Measurements from ENCODE around the gene PARD3B. TPM values are rescaled to one million over a fixed set of nuclear protein-coding genes. Genes with fewer than 3 reads are reported as not detected.

Gene PARD3B
- total RNA-seq, 1 experiment from 2014 or later: 7.6 TPM

DNA sequence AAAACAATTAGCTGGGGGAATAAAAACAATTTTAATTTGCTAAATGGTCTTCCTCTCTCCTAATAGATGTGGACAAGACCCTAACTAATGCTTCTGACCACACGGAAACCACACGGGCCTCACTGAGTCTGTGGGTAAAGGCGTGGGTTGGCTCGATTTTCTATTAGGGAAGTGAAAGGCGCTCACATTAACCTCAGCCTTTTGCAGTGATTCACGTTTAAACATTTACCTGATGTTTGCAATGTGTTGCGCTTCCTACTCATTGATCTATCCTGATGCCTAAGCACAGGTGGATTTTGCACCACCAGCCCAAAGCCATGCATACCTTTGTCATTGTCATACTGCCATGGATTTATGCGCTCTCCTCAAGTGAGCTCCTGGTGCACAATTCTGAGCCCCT lies 1101.4 kb downstream of the PARD3B start:
- no peak overlapping the region for H3K27ac ChIP-seq (ENCODE audit: low read depth, low read length, poor library complexity, severe bottlenecking)
- no peaks in the 10 kb centered on the region for H3K4me1 ChIP-seq (ENCODE audit: insufficient read depth, low read length, poor library complexity, severe bottlenecking)
- no peak for TF ChIP-seq EZH2 (IDR thresholded peaks at IDR 0.05; ENCODE audit: borderline replicate concordance, low read depth, low read length, poor library complexity, severe bottlenecking)
- TF ChIP-seq CTCF (conservative IDR thresholded peaks at IDR 0.05; ENCODE audit: low read depth, low read length): no peak
- H3K4me3 ChIP-seq (ENCODE audit: low read depth, low read length, poor library complexity, severe bottlenecking): no peak overlapping the region
- BruUV-seq (replicated peaks): no TSS peak
- intact Hi-C loops (cut with micrococcal nuclease; ENCODE audit: unreplicated experiment): no loop called here
- ChIA-PET CTCF (no interaction called here), POLR2A (ENCODE audit: low non-redundant PET) (no interaction called here)
- no peak for DNase-seq (ENCODE audit: low spot score)
- H3K36me3 ChIP-seq (ENCODE audit: insufficient read depth, low read length, poor library complexity, severe bottlenecking): no peaks in the 10 kb centered on the region
- H3K27me3 ChIP-seq (replicated peaks; ENCODE audit: insufficient read depth, low read depth, low read length, poor library complexity): no peaks in the 10 kb centered on the region
- no peaks in the 10 kb centered on the region for H3K9me3 ChIP-seq (ENCODE audit: low read depth, low read length, poor library complexity, severe bottlenecking)

DNA sequence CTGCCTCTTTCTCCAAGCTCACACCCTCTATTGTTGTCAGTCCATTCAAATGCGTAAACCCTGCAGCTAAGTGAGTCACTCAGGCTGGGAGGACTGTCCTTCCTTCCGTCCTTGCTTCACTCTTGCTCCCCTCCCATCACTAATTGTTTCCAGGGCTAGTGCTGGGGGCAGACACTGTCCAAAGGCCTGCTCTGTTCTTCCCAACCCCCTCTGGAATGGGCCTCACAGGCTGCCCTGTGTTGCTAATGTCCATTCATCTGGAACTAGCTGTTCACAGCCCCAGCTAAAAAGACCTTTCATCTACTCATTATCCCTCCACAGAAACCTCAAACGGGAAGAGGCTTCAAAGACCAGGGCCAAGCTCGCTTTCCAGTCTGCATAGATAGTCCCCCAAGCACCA lies 1105.2 kb downstream of the PARD3B start:
- BruUV-seq (replicated peaks): no TSS peak
- CTCF ChIA-PET: interaction anchor here (0.5 kb wide), 1 partner anchor 214 kb away, joined by 12 read pairs; no protein-coding TSS in a partner anchor
- no peaks in the 10 kb centered on the region for H3K27me3 ChIP-seq (replicated peaks; ENCODE audit: insufficient read depth, low read depth, low read length, poor library complexity)
- no peak for TF ChIP-seq EZH2 (IDR thresholded peaks at IDR 0.05; ENCODE audit: borderline replicate concordance, low read depth, low read length, poor library complexity, severe bottlenecking)
- no peak for TF ChIP-seq CTCF (conservative IDR thresholded peaks at IDR 0.05; ENCODE audit: low read depth, low read length)
- H3K9me3 ChIP-seq (ENCODE audit: low read depth, low read length, poor library complexity, severe bottlenecking): no peaks in the 10 kb centered on the region
- no peak overlapping the region for H3K27ac ChIP-seq (ENCODE audit: low read depth, low read length, poor library complexity, severe bottlenecking)
- intact Hi-C loops (cut with micrococcal nuclease; ENCODE audit: unreplicated experiment): no loop called here
- POLR2A ChIA-PET (ENCODE audit: low non-redundant PET): no interaction called here
- no peak for DNase-seq (ENCODE audit: low spot score)
- H3K36me3 ChIP-seq (ENCODE audit: insufficient read depth, low read length, poor library complexity, severe bottlenecking): no peaks in the 10 kb centered on the region
- no peaks in the 10 kb centered on the region for H3K4me1 ChIP-seq (ENCODE audit: insufficient read depth, low read length, poor library complexity, severe bottlenecking)
- no peak overlapping the region for H3K4me3 ChIP-seq (ENCODE audit: low read depth, low read length, poor library complexity, severe bottlenecking)

DNA sequence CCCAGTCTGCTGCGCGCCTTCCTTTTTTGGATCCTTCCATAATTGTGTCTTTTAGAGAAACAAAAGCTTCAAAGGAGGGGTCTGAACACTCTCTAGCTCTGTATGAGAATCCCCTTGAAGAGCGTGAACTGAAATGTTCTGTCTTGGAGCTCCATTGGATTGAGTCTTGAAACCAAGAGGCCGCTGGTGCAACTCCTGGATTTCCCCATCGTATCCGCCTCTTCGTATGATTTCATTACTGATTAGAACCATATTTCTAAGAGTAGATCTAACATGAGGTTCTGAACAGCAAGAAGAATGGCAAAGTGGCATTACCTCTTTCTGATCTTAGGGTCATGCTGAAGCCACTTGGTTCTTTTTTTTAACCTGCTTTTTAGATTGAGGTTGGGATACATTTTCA lies 1105.7 kb downstream of the PARD3B start:
- Histone ChIP-seq H3K4me1 (ENCODE audit: insufficient read depth, low read length, poor library complexity, severe bottlenecking) (no peaks in the 10 kb centered on the region), H3K27ac (ENCODE audit: low read depth, low read length, poor library complexity, severe bottlenecking) (no peak overlapping the region), H3K27me3 (replicated peaks; ENCODE audit: insufficient read depth, low read depth, low read length, poor library complexity) (no peaks in the 10 kb centered on the region), H3K9me3 (ENCODE audit: low read depth, low read length, poor library complexity, severe bottlenecking) (no peaks in the 10 kb centered on the region), H3K36me3 (ENCODE audit: insufficient read depth, low read length, poor library complexity, severe bottlenecking) (no peaks in the 10 kb centered on the region), H3K4me3 (ENCODE audit: low read depth, low read length, poor library complexity, severe bottlenecking) (no peak overlapping the region)
- no TSS peak for BruUV-seq (replicated peaks)
- ChIA-PET CTCF (no interaction called here), POLR2A (ENCODE audit: low non-redundant PET) (no interaction called here)
- no peak for DNase-seq (ENCODE audit: low spot score)
- intact Hi-C loops (cut with micrococcal nuclease; ENCODE audit: unreplicated experiment): no loop called here
- TF ChIP-seq CTCF (conservative IDR thresholded peaks at IDR 0.05; ENCODE audit: low read depth, low read length) (no peak), EZH2 (IDR thresholded peaks at IDR 0.05; ENCODE audit: borderline replicate concordance, low read depth, low read length, poor library complexity, severe bottlenecking) (no peak)

All from A673 (cell line).